ENCODE measurements around the gene TUT7.
A peak's percentile ranks its signal among the peaks of the same experiment; 100 is the strongest.

Gene TUT7

GRCh38 chr9:86259557-86259956, 94.7 kb downstream of the TUT7 start, which contains the start of gene C9orf153:
C9orf153 (minus strand) TSS chr9:86259657; CDS start chr9:86229603, 30,054 bp downstream.
- no peak for FAIRE-seq
- DNase-seq (ENCODE audit: insufficient read length, low spot score) = no peak

GRCh38 chr9:86257391-86257790, 96.8 kb downstream of the TUT7 start:
- DNase-seq (ENCODE audit: insufficient read length, low spot score) (no peak), FAIRE-seq (no peak)

- FAIRE-seq (no peak), DNase-seq (ENCODE audit: insufficient read length, low spot score) (no peak)
Observed at GRCh38 chr9:86256653-86257052, 97.6 kb downstream of the TUT7 start.

- DNase-seq (ENCODE audit: insufficient read length, low spot score) (no peak), FAIRE-seq (no peak)
Observed at GRCh38 chr9:86253577-86253976, 100.6 kb downstream of the TUT7 start.

- DNase-seq (ENCODE audit: insufficient read length, low spot score) (no peak), FAIRE-seq (no peak)
Observed at GRCh38 chr9:86252870-86253269, 101.3 kb downstream of the TUT7 start.

- FAIRE-seq = no peak
- DNase-seq (ENCODE audit: insufficient read length, low spot score) = no peak
Observed at GRCh38 chr9:86250123-86250522, 104.1 kb downstream of the TUT7 start.

GRCh38 chr9:86248746-86249145, 105.5 kb downstream of the TUT7 start:
- FAIRE-seq = no peak
- DNase-seq (ENCODE audit: insufficient read length, low spot score) = no peak

- peak; percentile 82 for FAIRE-seq
- peak; percentile 19 for DNase-seq (ENCODE audit: insufficient read length, low spot score)
Observed at GRCh38 chr9:86246752-86247161, 107.5 kb downstream of the TUT7 start.

GRCh38 chr9:86242071-86242470, 112.1 kb downstream of the TUT7 start:
- DNase-seq (ENCODE audit: insufficient read length, low spot score) (no peak), FAIRE-seq (no peak)

GRCh38 chr9:86241216-86241615, 113.0 kb downstream of the TUT7 start:
- DNase-seq (ENCODE audit: insufficient read length, low spot score) (no peak), FAIRE-seq (no peak)

GRCh38 chr9:86238861-86239770, 115.1 kb downstream of the TUT7 start:
- no peak for DNase-seq (ENCODE audit: insufficient read length, low spot score)

More at GRCh38 chr9:86238861-86239770, 115.1 kb downstream of the TUT7 start:
- FAIRE-seq = no peak

Measured in GM19239 (cell line).